Calu3 (cell line): Measurements from ENCODE around the gene SLIT3. TPM values are rescaled to one million over a fixed set of nuclear protein-coding genes. Genes with fewer than 3 reads are reported as not detected.

ENCODE experiments used
- BruUV-seq: library from RNA; stranded (reverse); fragments of 400-500 nt; replicated peaks from 2 replicates; lab custom pipeline; 2021; lab: Mats Ljungman, UMichigan
- CTCF ChIA-PET: fragments of 300-600 bp; sonication (Branson Sonifier 250); formaldehyde crosslinking; loops from one replicate; lab custom pipeline; 2022; ENCODE audit warnings: antibody characterized with exemption; lab: Charles Lee
- DNase-seq: peaks from one replicate; pipeline ENCODE4 v3.0.0; 2022
- H3K27ac Mint-ChIP-seq: one replicate; pipeline ENCODE4 v1.8.0; 2022; ENCODE audit warnings: mixed read lengths; ENCODE audit not compliant: unreplicated experiment
- H3K27me3 Mint-ChIP-seq: one replicate; pipeline ENCODE4 v1.8.0; 2022; ENCODE audit warnings: mixed read lengths; ENCODE audit not compliant: unreplicated experiment
- H3K36me3 Mint-ChIP-seq: one replicate; pipeline ENCODE4 v1.8.0; 2022; ENCODE audit warnings: mild to moderate bottlenecking, moderate library complexity, mixed read lengths; ENCODE audit not compliant: insufficient read depth, unreplicated experiment
- H3K4me1 Mint-ChIP-seq: one replicate; pipeline ENCODE4 v1.8.0; 2022; ENCODE audit warnings: mild to moderate bottlenecking, low read depth, mixed read lengths; ENCODE audit not compliant: unreplicated experiment
- H3K4me3 Mint-ChIP-seq: one replicate; pipeline ENCODE4 v1.8.0; 2022; ENCODE audit warnings: mild to moderate bottlenecking, low read depth, moderate library complexity, mixed read lengths; ENCODE audit not compliant: unreplicated experiment
- H3K9me3 Mint-ChIP-seq: one replicate; pipeline ENCODE4 v1.8.0; 2022; ENCODE audit warnings: low read depth, mixed read lengths; ENCODE audit not compliant: unreplicated experiment
- intact Hi-C: fragments of 100-400 bp; cut with micrococcal nuclease; formaldehyde crosslinking; loops from one replicate; pipeline ENCODE4 v1.10.0; 2022; ENCODE audit not compliant: unreplicated experiment
- total RNA-seq: library from RNA; stranded (reverse); gene quantifications from 2 replicates; pipeline ENCODE4 v1.2.3, GENCODE V29; 2022
- TF ChIP-seq, protein P1 (sequence below): fragments of 200-600 bp; IDR thresholded peaks from one replicate; pipeline ENCODE4 v1.8.0; 2022; ENCODE audit warnings: antibody characterized with exemption; ENCODE audit not compliant: unreplicated experiment

The SLIT3 gene
- total RNA-seq, 1 experiment from 2014 or later, result not detected

DNA sequence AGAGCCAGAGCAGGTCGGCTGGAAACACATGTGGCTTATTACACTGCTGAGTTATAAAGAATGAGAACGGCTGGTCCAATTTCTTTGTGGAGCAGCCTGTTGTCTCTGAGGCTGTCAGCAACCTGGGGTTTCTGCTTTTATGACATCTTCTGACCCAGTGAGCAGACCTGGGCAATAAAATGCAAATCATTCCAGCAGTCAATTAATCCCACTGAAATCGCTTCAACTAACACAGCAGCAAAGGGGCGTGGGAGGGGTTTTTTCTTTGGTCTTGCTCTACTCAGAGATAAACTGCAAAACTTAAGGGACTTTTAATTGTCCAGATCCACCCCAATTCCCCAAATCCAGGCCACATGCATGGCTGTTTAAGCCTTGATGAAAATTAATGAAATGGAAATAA lies 215.7 kb downstream of the SLIT3 start:
- H3K4me1 Mint-ChIP-seq, result no peaks in the 10 kb centered on the region
- no peak overlapping the region for H3K4me3 Mint-ChIP-seq
- BruUV-seq, result no TSS peak
- no peaks in the 10 kb centered on the region for H3K36me3 Mint-ChIP-seq
- intact Hi-C loops, result no loop called here
- CTCF ChIA-PET, result no interaction called here
- H3K27me3 Mint-ChIP-seq, result no peaks in the 10 kb centered on the region
- TF ChIP-seq, protein P1, sequence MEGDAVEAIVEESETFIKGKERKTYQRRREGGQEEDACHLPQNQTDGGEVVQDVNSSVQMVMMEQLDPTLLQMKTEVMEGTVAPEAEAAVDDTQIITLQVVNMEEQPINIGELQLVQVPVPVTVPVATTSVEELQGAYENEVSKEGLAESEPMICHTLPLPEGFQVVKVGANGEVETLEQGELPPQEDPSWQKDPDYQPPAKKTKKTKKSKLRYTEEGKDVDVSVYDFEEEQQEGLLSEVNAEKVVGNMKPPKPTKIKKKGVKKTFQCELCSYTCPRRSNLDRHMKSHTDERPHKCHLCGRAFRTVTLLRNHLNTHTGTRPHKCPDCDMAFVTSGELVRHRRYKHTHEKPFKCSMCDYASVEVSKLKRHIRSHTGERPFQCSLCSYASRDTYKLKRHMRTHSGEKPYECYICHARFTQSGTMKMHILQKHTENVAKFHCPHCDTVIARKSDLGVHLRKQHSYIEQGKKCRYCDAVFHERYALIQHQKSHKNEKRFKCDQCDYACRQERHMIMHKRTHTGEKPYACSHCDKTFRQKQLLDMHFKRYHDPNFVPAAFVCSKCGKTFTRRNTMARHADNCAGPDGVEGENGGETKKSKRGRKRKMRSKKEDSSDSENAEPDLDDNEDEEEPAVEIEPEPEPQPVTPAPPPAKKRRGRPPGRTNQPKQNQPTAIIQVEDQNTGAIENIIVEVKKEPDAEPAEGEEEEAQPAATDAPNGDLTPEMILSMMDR, result no peak
- no peaks in the 10 kb centered on the region for H3K9me3 Mint-ChIP-seq
- DNase-seq, result no peak
- no peak overlapping the region for H3K27ac Mint-ChIP-seq

DNA sequence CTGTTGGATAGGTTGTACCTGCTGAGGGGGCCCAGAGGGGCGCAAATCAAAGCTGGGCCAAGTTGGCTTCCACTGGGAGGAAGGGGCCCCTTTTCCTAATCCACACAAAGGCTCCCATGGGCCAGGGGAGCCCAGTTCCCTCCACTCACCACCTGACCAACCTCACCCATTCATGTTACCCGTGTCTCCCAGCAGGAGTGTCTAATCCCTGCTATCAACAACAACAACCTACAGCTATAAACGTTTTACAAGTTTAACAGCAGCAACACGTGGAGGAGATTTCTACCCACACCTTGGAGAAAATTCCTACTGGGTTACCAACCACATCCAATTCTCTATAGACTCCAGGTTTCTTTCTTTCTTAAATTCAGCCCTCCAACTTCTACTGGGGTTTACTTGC lies 216.2 kb downstream of the SLIT3 start:
- Mint-ChIP-seq H3K27me3 (no peaks in the 10 kb centered on the region), H3K4me1 (no peaks in the 10 kb centered on the region), H3K36me3 (no peaks in the 10 kb centered on the region), H3K9me3 (no peaks in the 10 kb centered on the region), H3K27ac (no peak overlapping the region), H3K4me3 (no peak overlapping the region)
- intact Hi-C loops, result no loop called here
- DNase-seq, result no peak
- no TSS peak for BruUV-seq
- TF ChIP-seq, protein P1, result no peak
- CTCF ChIA-PET, result no interaction called here

DNA sequence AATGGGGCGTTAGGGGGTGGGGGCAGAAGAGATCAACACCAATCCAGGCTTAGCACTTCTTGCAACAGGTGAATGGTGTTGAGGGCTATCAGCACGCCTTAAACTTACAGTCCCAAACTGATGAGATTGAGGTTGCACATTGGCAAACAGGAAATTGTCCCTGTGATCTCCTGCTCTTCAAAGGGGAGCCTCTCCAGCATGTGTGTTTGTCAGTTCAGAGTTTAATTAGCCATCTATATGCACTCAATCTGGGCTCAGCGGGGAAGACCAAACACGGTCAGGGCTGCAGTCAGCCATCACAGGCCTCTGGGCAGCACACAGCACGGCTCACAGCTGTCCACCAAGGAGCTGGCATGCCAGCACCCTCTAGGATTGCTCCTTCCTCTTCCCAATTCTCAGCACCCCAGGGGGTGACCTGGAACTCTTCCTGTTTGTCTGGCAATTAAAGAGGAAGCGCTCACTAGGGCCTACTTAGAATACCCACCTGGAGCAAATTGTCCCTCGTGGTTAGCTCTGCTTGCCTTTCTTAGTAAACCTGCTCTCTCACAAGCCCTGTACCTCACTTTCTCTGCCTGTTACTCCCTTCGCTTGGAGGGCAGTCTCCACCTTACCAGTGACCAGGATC lies 217.4 kb downstream of the SLIT3 start:
- Mint-ChIP-seq H3K36me3 (no peaks in the 10 kb centered on the region), H3K27me3 (no peaks in the 10 kb centered on the region), H3K4me1 (no peaks in the 10 kb centered on the region), H3K27ac (no peak overlapping the region), H3K9me3 (no peaks in the 10 kb centered on the region), H3K4me3 (no peak overlapping the region)
- CTCF ChIA-PET, result no interaction called here
- no TSS peak for BruUV-seq
- intact Hi-C loops, result no loop called here
- no peak for DNase-seq
- TF ChIP-seq, protein P1, result no peak

DNA sequence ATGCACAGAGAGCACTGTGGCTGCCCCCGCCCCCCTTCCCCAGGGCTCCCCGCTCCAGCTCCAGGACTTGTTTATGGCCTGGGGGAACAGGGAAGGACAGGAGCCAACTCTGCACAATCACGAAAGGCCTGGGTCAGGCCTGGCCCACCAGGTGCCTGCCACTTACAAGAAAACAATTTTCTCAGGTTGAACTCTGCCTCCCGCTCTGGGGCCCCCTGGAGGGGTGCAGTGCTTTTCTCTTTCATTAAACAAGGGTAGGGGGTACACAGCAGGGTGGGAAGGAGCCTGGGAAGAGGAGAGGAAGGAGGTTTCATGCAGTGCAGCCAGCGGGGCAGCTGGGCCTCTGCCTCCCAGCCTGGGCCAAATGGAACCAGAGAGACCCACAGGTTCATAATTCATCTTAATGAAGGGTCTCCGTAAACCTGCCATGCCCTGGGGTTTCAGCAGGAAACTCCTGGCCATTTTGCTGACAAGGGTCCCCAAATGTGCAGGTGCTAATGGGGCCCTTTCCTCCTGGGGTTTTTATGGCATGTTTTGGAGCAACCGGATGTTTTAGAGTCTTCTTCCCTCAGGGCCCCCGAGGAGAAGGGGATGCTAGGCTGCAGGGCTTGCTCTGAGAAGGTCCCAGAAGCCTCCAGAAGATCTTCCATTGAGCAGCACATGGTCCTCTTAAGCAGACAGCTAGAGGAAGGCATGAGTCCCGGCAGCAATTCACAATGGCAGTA lies 219.8 kb downstream of the SLIT3 start:
- TF ChIP-seq, protein P1, result no peak
- Mint-ChIP-seq H3K4me1 (no peaks in the 10 kb centered on the region), H3K4me3 (no peak overlapping the region), H3K27ac (no peak overlapping the region), H3K27me3 (peaks cover 4% of the 10 kb centered on the region), H3K36me3 (no peaks in the 10 kb centered on the region), H3K9me3 (no peaks in the 10 kb centered on the region)
- intact Hi-C loops, result loop anchor here (1.0 kb wide), 1 partner anchor 18 kb away; no protein-coding TSS in a partner anchor
- CTCF ChIA-PET, result no interaction called here
- BruUV-seq, result no TSS peak
- no peak for DNase-seq
